IMR-90 (cell line): ENCODE results near the gene DACT2. TPM values are rescaled to one million over a fixed set of nuclear protein-coding genes. Genes with fewer than 3 reads are reported as not detected.

Experiments used
- ATAC-seq: fragments of 200-7000 bp; cut with Tn5 transposase; 2 replicates; pipeline ENCODE4 v1.9.1; 2020; ENCODE audit warnings: low read depth, mild to moderate bottlenecking, moderate library complexity
- BruUV-seq: library from RNA; stranded (reverse); fragments of 400-500 nt; replicated peaks from 2 replicates; lab custom pipeline; 2021; lab: Mats Ljungman, UMichigan
- CTCF ChIA-PET: fragments of 300-600 bp; formaldehyde crosslinking; extraction: SDS; loops from one replicate; lab custom pipeline; 2021; ENCODE audit warnings: antibody characterized with exemption; lab: Yijun Ruan, JAX
- POLR2A ChIA-PET: fragments of 300-600 bp; sonication (Branson Sonifier 250); formaldehyde crosslinking; loops from one replicate; lab custom pipeline; 2022; ENCODE audit warnings: antibody characterized with exemption; ENCODE audit not compliant: unreplicated experiment; lab: Charles Lee
- DNase-seq: peaks from one replicate; pipeline ENCODE4 v3.0.0; 2013
- H2AFZ ChIP-seq: replicated peaks from 2 replicates; pipeline ENCODE3; 2013; ENCODE audit warnings: low read length, mild to moderate bottlenecking; ENCODE audit not compliant: poor library complexity
- H2AK5ac ChIP-seq: 2 replicates; pipeline ENCODE4 v1.6.1; 2013; ENCODE audit warnings: low read depth, low read length, inconsistent platforms
- H2AK9ac ChIP-seq: replicated peaks from 2 replicates; pipeline ENCODE3; 2013; ENCODE audit warnings: mild to moderate bottlenecking, low read depth, low read length, moderate library complexity; ENCODE audit not compliant: poor library complexity
- H2BK120ac ChIP-seq: 2 replicates; pipeline ENCODE4 v1.6.1; 2013; ENCODE audit warnings: low read depth, low read length, inconsistent platforms
- H2BK15ac ChIP-seq: 3 replicates; pipeline ENCODE4 v1.6.1; 2013; ENCODE audit warnings: low read depth, low read length, inconsistent platforms
- H2BK20ac ChIP-seq: 2 replicates; pipeline ENCODE4 v1.6.1; 2013; ENCODE audit warnings: low read depth, mild to moderate bottlenecking, inconsistent platforms, low read length, moderate library complexity
- H2BK5ac ChIP-seq: 2 replicates; pipeline ENCODE4 v1.6.1; 2013; ENCODE audit warnings: mild to moderate bottlenecking, low read depth, low read length, inconsistent platforms; ENCODE audit not compliant: poor library complexity, severe bottlenecking
- H3K14ac ChIP-seq: replicated peaks from 2 replicates; pipeline ENCODE4 v1.6.1; 2013; ENCODE audit warnings: low read depth, low read length, inconsistent platforms
- H3K18ac ChIP-seq: 2 replicates; pipeline ENCODE4 v1.6.1; 2013; ENCODE audit warnings: low read depth, low read length, control low read depth
- H3K23ac ChIP-seq: 2 replicates; pipeline ENCODE4 v1.6.1; 2013; ENCODE audit warnings: low read depth, low read length, inconsistent platforms
- H3K27ac ChIP-seq: 2 replicates; pipeline ENCODE4 v1.5.1; 2013; ENCODE audit warnings: mild to moderate bottlenecking, control low read depth, low read length; ENCODE audit not compliant: insufficient read depth
- H3K27me3 ChIP-seq: 2 replicates; pipeline ENCODE4 v1.6.1; 2013; ENCODE audit warnings: low read length; ENCODE audit not compliant: control insufficient read depth, insufficient read depth
- H3K36me3 ChIP-seq: 2 replicates; pipeline ENCODE4 v1.6.1; 2013; ENCODE audit warnings: low read length, mixed read lengths; ENCODE audit not compliant: control insufficient read depth, insufficient read depth
- H3K4ac ChIP-seq: 2 replicates; pipeline ENCODE4 v1.6.1; 2013; ENCODE audit warnings: low read depth, low read length, inconsistent platforms
- H3K4me1 ChIP-seq: 2 replicates; pipeline ENCODE4 v1.6.1; 2013; ENCODE audit warnings: low read length, mixed read lengths; ENCODE audit not compliant: control insufficient read depth, insufficient read depth
- H3K4me2 ChIP-seq: 2 replicates; pipeline ENCODE4 v1.6.1; 2013; ENCODE audit warnings: low read depth, mild to moderate bottlenecking, control low read depth, low read length, moderate library complexity
- H3K4me3 ChIP-seq: 2 replicates; pipeline ENCODE4 v1.5.1; 2013; ENCODE audit warnings: low read depth, mild to moderate bottlenecking, control low read depth, low read length, moderate library complexity; ENCODE audit not compliant: insufficient read depth
- H3K56ac ChIP-seq: 2 replicates; pipeline ENCODE4 v1.6.1; 2013; ENCODE audit warnings: low read length, inconsistent platforms; ENCODE audit not compliant: insufficient read depth; ENCODE audit errors: extremely low read depth
- H3K79me1 ChIP-seq, 2 experiments: 2 replicates each; pipeline ENCODE4 v1.6.1; 2013; ENCODE audit warnings: low read length in 2 of 2, inconsistent platforms in 1 of 2, low read depth in 1 of 2
- H3K9ac ChIP-seq: 2 replicates; pipeline ENCODE4 v1.6.1; 2013; ENCODE audit warnings: low read depth, low read length, control low read depth
- H3K9me1 ChIP-seq: 2 replicates; pipeline ENCODE4 v1.6.1; 2013; ENCODE audit warnings: low read length, inconsistent platforms; ENCODE audit not compliant: insufficient read depth
- H3K9me3 ChIP-seq: 2 replicates; pipeline ENCODE4 v1.6.1; 2013; ENCODE audit warnings: low read length; ENCODE audit not compliant: control insufficient read depth, insufficient read depth
- H4K20me1 ChIP-seq: 2 replicates; pipeline ENCODE4 v1.6.1; 2013; ENCODE audit warnings: low read length, inconsistent platforms; ENCODE audit not compliant: insufficient read depth
- H4K5ac ChIP-seq: 2 replicates; pipeline ENCODE4 v1.6.1; 2013; ENCODE audit warnings: mild to moderate bottlenecking, low read depth, low read length, control low read depth
- H4K8ac ChIP-seq, 2 experiments: 2 replicates each; pipeline ENCODE4 v1.6.1; 2013; ENCODE audit warnings: low read depth in 2 of 2, low read length in 2 of 2, control low read depth in 1 of 2, inconsistent platforms in 1 of 2
- H4K91ac ChIP-seq: 2 replicates; pipeline ENCODE4 v1.6.1; 2013; ENCODE audit warnings: low read depth, low read length, inconsistent platforms; ENCODE audit not compliant: insufficient read depth
- BHLHE40 ChIP-seq: fragments of 150-350 bp; IDR thresholded peaks from 2 replicates; pipeline ENCODE4 v1.6.1; 2016; ENCODE audit warnings: mild to moderate bottlenecking, low read depth, low read length
- CEBPB ChIP-seq: IDR thresholded peaks from 2 replicates; pipeline ENCODE4 v1.6.1; 2012; ENCODE audit warnings: low read depth, low read length, improper control_type of control experiment
- CTCF ChIP-seq: conservative IDR thresholded peaks from 2 replicates; pipeline ENCODE4 v1.5.1; 2012; ENCODE audit warnings: mild to moderate bottlenecking, low read depth, low read length, improper control_type of control experiment
- ELK1 ChIP-seq: fragments of 150-350 bp; IDR thresholded peaks from 2 replicates; pipeline ENCODE4 v1.6.1; 2016; ENCODE audit warnings: low read depth, mild to moderate bottlenecking, low read length, moderate library complexity, borderline replicate concordance
- FOS ChIP-seq: fragments of 150-350 bp; IDR thresholded peaks from 2 replicates; pipeline ENCODE4 v1.6.1; 2016; ENCODE audit warnings: low read depth, low read length
- MAFK ChIP-seq: IDR thresholded peaks from 2 replicates; pipeline ENCODE4 v1.6.1; 2012; ENCODE audit warnings: low read depth, low read length, improper control_type of control experiment
- MAZ ChIP-seq: IDR thresholded peaks from 2 replicates; pipeline ENCODE4 v1.6.1; 2012; ENCODE audit warnings: low read depth, mild to moderate bottlenecking, low read length, improper control_type of control experiment, moderate library complexity, borderline replicate concordance
- MXI1 ChIP-seq: IDR thresholded peaks from 2 replicates; pipeline ENCODE4 v1.6.1; 2012; ENCODE audit warnings: low read depth, mild to moderate bottlenecking, low read length, moderate library complexity, borderline replicate concordance
- NFE2L2 ChIP-seq: fragments of 150-350 bp; IDR thresholded peaks from 2 replicates; pipeline ENCODE4 v1.6.1; 2016; ENCODE audit warnings: low read depth, mild to moderate bottlenecking, low read length
- POLR2A ChIP-seq: IDR thresholded peaks from 2 replicates; pipeline ENCODE4 v1.6.1; 2012; ENCODE audit warnings: mild to moderate bottlenecking, low read depth, low read length
- RAD21 ChIP-seq: IDR thresholded peaks from 2 replicates; pipeline ENCODE4 v1.6.1; 2012; ENCODE audit warnings: low read length, improper control_type of control experiment
- RCOR1 ChIP-seq: IDR thresholded peaks from 2 replicates; pipeline ENCODE4 v1.6.1; 2012; ENCODE audit warnings: mild to moderate bottlenecking, low read length, improper control_type of control experiment; ENCODE audit not compliant: insufficient replicate concordance
- SMC3 ChIP-seq: fragments of 150-350 bp; IDR thresholded peaks from 2 replicates; pipeline ENCODE4 v1.6.1; 2016; ENCODE audit warnings: low read depth, mild to moderate bottlenecking, antibody characterized with exemption, low read length, moderate library complexity
- WGBS, 2 experiments: methylation state at CpG; one replicate each; pipeline versions ENCODE4 v1.1.5 to v1.1.7; 2013; ENCODE audit warnings: missing lambda C conversion rate in 2 of 2; ENCODE audit not compliant: insufficient read length in 1 of 2; ENCODE audit errors: extremely low coverage in 2 of 2; 5-methylcytosine and 5-hydroxymethylcytosine counted together
- dilution Hi-C: fragments of 300-500 bp; cut with HindIII; formaldehyde crosslinking; loops from one replicate; pipeline ENCODE4 v1.14.3; 2018; ENCODE audit warnings: low sequenced_read_pairs; ENCODE audit not compliant: unreplicated experiment
- in situ Hi-C: fragments of 300-500 bp; cut with MboI; formaldehyde crosslinking; loops from 3 replicates; pipeline ENCODE4 v1.14.3; 2019; ENCODE audit warnings: low sequenced_read_pairs, inconsistent platforms, mixed read lengths
- intact Hi-C: fragments of 100-400 bp; cut with micrococcal nuclease; formaldehyde crosslinking; loops from 2 replicates; pipeline ENCODE4 v1.10.0; 2022
- polyA plus RNA-seq, 3 experiments: library from polyadenylated mRNA; depleted of rRNA; stranded (reverse); fragments of >200 nt; gene quantifications; 2 replicates each; pipeline ENCODE4 v1.2.3, GENCODE V29; 2012; ENCODE audit warnings: low replicate concordance in 1 of 3
- total RNA-seq: library from RNA; depleted of rRNA; stranded (reverse); fragments of >200 nt; gene quantifications from 2 replicates; pipeline ENCODE4 v1.2.3, GENCODE V29; 2012

Gene DACT2
- total and polyA plus RNA-seq, 2 of the 4 experiments (the other 2 are of a cell fraction), result not detected

GRCh38 chr6:168274037-168274952 is 45.3 kb downstream of the DACT2 start (continued):
- no peak for TF ChIP-seq MXI1

GRCh38 chr6:168273441-168274036 is 46.0 kb downstream of the DACT2 start:
- Histone ChIP-seq H3K4me2 (no peak overlapping the region), H3K4me3 (no peak overlapping the region), H3K4me1 (no peaks in the 10 kb centered on the region), H3K9me1 (no peaks in the 10 kb centered on the region), H4K20me1 (no peaks in the 10 kb centered on the region), H3K9me3 (peaks cover 54% of the 10 kb centered on the region), H4K8ac (no peak overlapping the region), H3K14ac (no peak overlapping the region), H2BK15ac (no peak overlapping the region), H2AFZ (no peak overlapping the region), H3K27ac (no peak overlapping the region), H3K18ac (no peak overlapping the region), H4K91ac (no peak overlapping the region), H2BK120ac (no peak overlapping the region), H3K56ac (no peak overlapping the region), H2AK9ac (no peak overlapping the region), H3K9ac (no peak overlapping the region), H3K36me3 (no peaks in the 10 kb centered on the region), H3K27me3 (no peaks in the 10 kb centered on the region), H2AK5ac (no peak overlapping the region), H3K4ac (no peak overlapping the region), H3K23ac (no peak overlapping the region), H3K79me1 (no peaks in the 10 kb centered on the region), H2BK5ac (no peak overlapping the region), H2BK20ac (no peak overlapping the region), H4K5ac (no peak overlapping the region)
- intact Hi-C loops, result no loop called here
- ChIA-PET CTCF (no interaction called here), POLR2A (no interaction called here)
- dilution Hi-C loops, result no loop called here
- no TSS peak for BruUV-seq
- ATAC-seq (no peak), DNase-seq (no peak)
- 26% methylated on average over 5 of the region's 17 CpGs; no CpG with 5 or more reads in 1 of the 2 experiments for WGBS, 2 experiments
- in situ Hi-C loops, result no loop called here
- TF ChIP-seq POLR2A, result no peak
- TF ChIP-seq MXI1, result no peak
- TF ChIP-seq CTCF, result no peak
- no peak for TF ChIP-seq FOS
- TF ChIP-seq NFE2L2, result no peak
- TF ChIP-seq BHLHE40, result no peak
- no peak for TF ChIP-seq RAD21
- TF ChIP-seq ELK1, result no peak
- TF ChIP-seq CEBPB, result no peak
- TF ChIP-seq MAFK, result no peak
- TF ChIP-seq SMC3, result no peak
- TF ChIP-seq RCOR1, result no peak
- TF ChIP-seq MAZ, result no peak
